HepG2 (cell line): Measurements from ENCODE around the gene ZACN.

Source experiments
- BCL3 ChIP-seq: sonication (generic); formaldehyde crosslinking; IDR thresholded peaks from 2 replicates; pipeline ENCODE4 v1.5.1; 2020; ENCODE audit warnings: mild to moderate bottlenecking, missing genetic modification reagents, moderate library complexity
- CTCF ChIP-seq: sonication (generic); formaldehyde crosslinking; IDR thresholded peaks from 2 replicates; pipeline ENCODE4 v1.5.0; 2020; ENCODE audit warnings: mild to moderate bottlenecking, missing genetic modification reagents, moderate library complexity
- EP300 ChIP-seq, 3 experiments: sonication (generic) in 1 of 3; formaldehyde crosslinking in 1 of 3; IDR thresholded peaks; 2 replicates each; pipeline versions ENCODE4 v1.5.1 to v1.6.1; 2011 to 2020; ENCODE audit warnings: low read depth in 2 of 3, low read length in 2 of 3, borderline replicate concordance in 1 of 3, improper control_type of control experiment in 1 of 3, mild to moderate bottlenecking in 1 of 3, missing genetic modification reagents in 1 of 3, moderate library complexity in 1 of 3
- EZH2 ChIP-seq: conservative IDR thresholded peaks from 2 replicates; pipeline ENCODE4 v1.6.1; 2012; ENCODE audit warnings: mild to moderate bottlenecking, low read depth, low read length, moderate library complexity
- NCOR1 ChIP-seq: fragments of 200-600 bp; sonication (generic); IDR thresholded peaks from 2 replicates; pipeline ENCODE4 v1.7.0; 2017; ENCODE audit warnings: antibody characterized with exemption, low read length, borderline replicate concordance
- POLR2A ChIP-seq, 2 experiments: IDR thresholded peaks; 2 replicates each; pipeline ENCODE4 v1.6.1; 2011; ENCODE audit warnings: low read depth in 2 of 2, low read length in 2 of 2, mild to moderate bottlenecking in 1 of 2, moderate library complexity in 1 of 2; ENCODE audit not compliant: insufficient read depth in 1 of 2
- PTBP1 ChIP-seq: fragments of 200-400 bp; formaldehyde crosslinking; IDR thresholded peaks from 2 replicates; pipeline ENCODE4 v1.6.1; 2018; ENCODE audit warnings: low read length, low read depth; ENCODE audit not compliant: poor library complexity, severe bottlenecking
- RNF2 ChIP-seq: fragments of 450-650 bp; conservative IDR thresholded peaks from 2 replicates; pipeline ENCODE4 v1.6.1; 2016; ENCODE audit warnings: low read depth
- TBP ChIP-seq: sonication (generic); formaldehyde crosslinking; IDR thresholded peaks from 2 replicates; pipeline ENCODE4 v1.5.0; 2020; ENCODE audit warnings: missing genetic modification reagents
- THAP7 ChIP-seq: sonication (generic); formaldehyde crosslinking; IDR thresholded peaks from 2 replicates; pipeline ENCODE4 v1.8.1; 2023; ENCODE audit warnings: mild to moderate bottlenecking, missing genetic modification reagents
- YY1 ChIP-seq: IDR thresholded peaks from 2 replicates; pipeline ENCODE4 v1.6.1; 2011; ENCODE audit warnings: low read length, low read depth, moderate library complexity, mild to moderate bottlenecking; ENCODE audit not compliant: insufficient read depth, insufficient replicate concordance
- TF ChIP-seq, protein P1 (sequence below): IDR thresholded peaks from 2 replicates; pipeline ENCODE4 v1.6.1; 2016
- TF ChIP-seq, protein P2 (sequence below): sonication (generic); formaldehyde crosslinking; IDR thresholded peaks from 2 replicates; pipeline ENCODE4 v1.4.0; 2020; ENCODE audit warnings: mild to moderate bottlenecking, missing genetic modification reagents

DNA sequence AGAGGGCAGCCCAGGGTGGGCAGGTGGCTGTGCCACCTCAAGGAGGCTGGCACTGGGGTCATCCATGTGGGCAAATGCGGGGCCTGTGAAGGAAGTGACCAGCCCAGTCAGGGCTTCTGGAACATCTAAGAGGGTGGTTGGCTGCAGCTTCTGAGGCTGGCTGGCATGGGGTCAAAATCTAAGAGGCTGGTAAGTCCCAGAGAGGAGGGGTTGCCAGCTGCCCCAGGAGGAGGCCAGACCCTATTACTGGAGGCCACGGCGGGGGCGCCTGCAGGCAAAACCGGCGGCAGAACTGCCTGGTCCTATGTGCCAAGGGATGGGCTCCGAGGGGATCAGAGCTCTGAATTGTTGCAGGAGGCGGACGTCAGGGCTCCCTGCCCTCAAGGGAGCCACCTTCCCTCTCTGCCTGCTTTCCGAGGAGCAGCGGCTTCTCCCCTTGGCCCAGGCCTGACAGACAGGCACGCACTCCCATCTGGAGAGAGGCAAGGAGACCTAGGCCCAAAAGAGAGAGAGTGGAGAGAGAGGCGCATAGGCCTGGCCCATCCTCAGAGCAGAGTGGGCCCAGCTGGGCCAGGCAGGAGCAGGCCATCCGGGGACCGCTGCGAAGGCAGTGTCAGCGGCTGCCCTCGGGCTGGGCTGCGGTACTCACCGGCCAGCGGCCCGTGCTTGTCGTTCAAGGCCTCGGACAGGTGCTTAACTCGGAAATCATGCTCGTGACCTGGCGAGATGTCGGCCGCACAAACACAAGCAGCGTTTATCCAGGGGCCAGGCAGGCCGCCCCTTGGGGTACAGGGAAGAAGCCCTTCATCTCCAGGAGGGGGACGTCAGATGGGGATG lies 10.9 kb downstream of the ZACN start:
- TF ChIP-seq THAP7 (CRISPR knock-in tag) (no peak), CTCF (CRISPR knock-in tag) (no peak), NCOR1 (no peak), TBP (CRISPR knock-in tag) (no peak), EZH2 (no peak), POLR2A (IDR thresholded peaks at IDR 0.05; ENCODE audit: insufficient read depth in 1 of 2, low read depth in 2 of 2, low read length in 2 of 2) (no peak), RNF2 (no peak), YY1 (no peak), BCL3 (CRISPR knock-in tag) (no peak), PTBP1 (no peak), EP300 (IDR thresholded peaks at IDR 0.05; ENCODE audit: low read depth in 2 of 2, low read length in 2 of 2) (no peak), EP300 (CRISPR knock-in tag; IDR thresholded peaks at IDR 0.05; ENCODE audit: borderline replicate concordance) (no peak)
- TF ChIP-seq, protein P1, sequence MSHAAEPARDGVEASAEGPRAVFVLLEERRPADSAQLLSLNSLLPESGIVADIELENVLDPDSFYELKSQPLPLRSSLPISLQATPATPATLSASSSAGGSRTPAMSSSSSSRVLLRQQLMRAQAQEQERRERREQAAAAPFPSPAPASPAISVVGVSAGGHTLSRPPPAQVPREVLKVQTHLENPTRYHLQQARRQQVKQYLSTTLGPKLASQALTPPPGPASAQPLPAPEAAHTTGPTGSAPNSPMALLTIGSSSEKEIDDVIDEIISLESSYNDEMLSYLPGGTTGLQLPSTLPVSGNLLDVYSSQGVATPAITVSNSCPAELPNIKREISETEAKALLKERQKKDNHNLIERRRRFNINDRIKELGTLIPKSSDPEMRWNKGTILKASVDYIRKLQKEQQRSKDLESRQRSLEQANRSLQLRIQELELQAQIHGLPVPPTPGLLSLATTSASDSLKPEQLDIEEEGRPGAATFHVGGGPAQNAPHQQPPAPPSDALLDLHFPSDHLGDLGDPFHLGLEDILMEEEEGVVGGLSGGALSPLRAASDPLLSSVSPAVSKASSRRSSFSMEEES (CRISPR knock-in tag): no peak
- TF ChIP-seq, protein P2, sequence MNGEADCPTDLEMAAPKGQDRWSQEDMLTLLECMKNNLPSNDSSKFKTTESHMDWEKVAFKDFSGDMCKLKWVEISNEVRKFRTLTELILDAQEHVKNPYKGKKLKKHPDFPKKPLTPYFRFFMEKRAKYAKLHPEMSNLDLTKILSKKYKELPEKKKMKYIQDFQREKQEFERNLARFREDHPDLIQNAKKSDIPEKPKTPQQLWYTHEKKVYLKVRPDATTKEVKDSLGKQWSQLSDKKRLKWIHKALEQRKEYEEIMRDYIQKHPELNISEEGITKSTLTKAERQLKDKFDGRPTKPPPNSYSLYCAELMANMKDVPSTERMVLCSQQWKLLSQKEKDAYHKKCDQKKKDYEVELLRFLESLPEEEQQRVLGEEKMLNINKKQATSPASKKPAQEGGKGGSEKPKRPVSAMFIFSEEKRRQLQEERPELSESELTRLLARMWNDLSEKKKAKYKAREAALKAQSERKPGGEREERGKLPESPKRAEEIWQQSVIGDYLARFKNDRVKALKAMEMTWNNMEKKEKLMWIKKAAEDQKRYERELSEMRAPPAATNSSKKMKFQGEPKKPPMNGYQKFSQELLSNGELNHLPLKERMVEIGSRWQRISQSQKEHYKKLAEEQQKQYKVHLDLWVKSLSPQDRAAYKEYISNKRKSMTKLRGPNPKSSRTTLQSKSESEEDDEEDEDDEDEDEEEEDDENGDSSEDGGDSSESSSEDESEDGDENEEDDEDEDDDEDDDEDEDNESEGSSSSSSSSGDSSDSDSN (CRISPR knock-in tag): no peak
